NCI-H1436 treated with DMSO at 0.1 percent for 48 hours (cell line): ENCODE data around the gene SON.
"Not testable (repeated sequence)": the region's sequence is repeated elsewhere in the genome, so short reads cannot be mapped to it uniquely, and the experiment has no call there.

ENCODE experiments used
- DNase-seq: peaks from one replicate; lab custom pipeline; 2025; lab: John Stamatoyannopoulos, UW

SON gene

GRCh38 chr21:33542640-33543504 is at the start of gene SON:
Gene SON (plus strand): TSS chr21:33543038. CDS start chr21:33543093, 55 bp downstream.
- peak; percentile 94 for DNase-seq

- DNase-seq, result no peak
Observed at GRCh38 chr21:33493756-33494155, 49.1 kb upstream of the SON start.

- no peak for DNase-seq
Observed at GRCh38 chr21:33495743-33496142, 47.1 kb upstream of the SON start.

- DNase-seq, result no peak
Observed at GRCh38 chr21:33496345-33496744, 46.5 kb upstream of the SON start.

- DNase-seq, result no peak
Observed at GRCh38 chr21:33505833-33506232, 37.0 kb upstream of the SON start.

GRCh38 chr21:33507003-33507402 is 35.8 kb upstream of the SON start:
- not testable (repeated sequence) for DNase-seq

- no peak for DNase-seq
Observed at GRCh38 chr21:33510826-33511225, 32.0 kb upstream of the SON start.

GRCh38 chr21:33511639-33512038 is 31.2 kb upstream of the SON start:
- DNase-seq, result no peak

- DNase-seq, result no peak
Observed at GRCh38 chr21:33512481-33512880, 30.4 kb upstream of the SON start.

- no peak for DNase-seq
Observed at GRCh38 chr21:33514229-33514628, 28.6 kb upstream of the SON start.

GRCh38 chr21:33518899-33519298 is 23.9 kb upstream of the SON start:
- no peak for DNase-seq

GRCh38 chr21:33522297-33522952 is 20.4 kb upstream of the SON start:
- no peak for DNase-seq

- DNase-seq, result no peak
Observed at GRCh38 chr21:33522953-33523349, 19.9 kb upstream of the SON start.

GRCh38 chr21:33531007-33531406 is 11.8 kb upstream of the SON start:
- DNase-seq, result no peak

GRCh38 chr21:33537212-33537611 is 5.6 kb upstream of the SON start:
- no peak for DNase-seq

- no peak for DNase-seq
Observed at GRCh38 chr21:33539616-33540015, 3.2 kb upstream of the SON start.

- DNase-seq, result no peak
Observed at GRCh38 chr21:33540711-33541104, 2.1 kb upstream of the SON start.

- no peak for DNase-seq
Observed at GRCh38 chr21:33541105-33541711, 1.6 kb upstream of the SON start.

GRCh38 chr21:33541756-33542639 is 840 bp upstream of the SON start, which contains the start of gene GART:
Gene GART (minus strand): TSS chr21:33542117. CDS start chr21:33539315, 2,802 bp downstream.
- DNase-seq, result peak; percentile 9

GRCh38 chr21:33543505-33544129 is 779 bp downstream of the SON start:
- no peak for DNase-seq

- no peak for DNase-seq
Observed at GRCh38 chr21:33544451-33545195, 1.8 kb downstream of the SON start.
